ACC112 (cell line): Measurements from ENCODE around the gene IGSF21.

Experiments
- H2AFZ ChIP-seq: fragments of 200-600 bp; sonication (generic); one replicate; pipeline ENCODE4 v1.6.0; 2017; ENCODE audit warnings: antibody characterized with exemption, low read length; ENCODE audit not compliant: unreplicated experiment
- H3K27ac ChIP-seq: fragments of 200-600 bp; sonication (generic); 2 replicates; pipeline ENCODE4 v1.5.1; 2014; ENCODE audit warnings: low read depth, mild to moderate bottlenecking, antibody characterized with exemption, low read length, moderate library complexity
- H3K27me3 ChIP-seq: fragments of 200-600 bp; sonication (generic); 2 replicates; pipeline ENCODE4 v1.6.1; 2014; ENCODE audit warnings: mild to moderate bottlenecking, antibody characterized with exemption, low read length, moderate library complexity, mixed read lengths; ENCODE audit not compliant: insufficient read depth
- H3K36me3 ChIP-seq: fragments of 200-600 bp; sonication (generic); 2 replicates; pipeline ENCODE4 v1.6.1; 2016; ENCODE audit warnings: mild to moderate bottlenecking, antibody characterized with exemption, low read length, moderate library complexity, mixed read lengths; ENCODE audit not compliant: insufficient read depth
- H3K4me1 ChIP-seq: fragments of 200-600 bp; sonication (generic); one replicate; pipeline ENCODE4 v1.6.1; 2016; ENCODE audit warnings: low read length, mixed read lengths; ENCODE audit not compliant: insufficient read depth, unreplicated experiment, control insufficient read depth
- H3K4me3 ChIP-seq: fragments of 200-600 bp; sonication (generic); 2 replicates; pipeline ENCODE4 v1.5.1; 2014; ENCODE audit warnings: mild to moderate bottlenecking, low read depth, low read length
- H3K79me2 ChIP-seq: fragments of 200-600 bp; sonication (generic); one replicate; pipeline ENCODE4 v1.6.0; 2016; ENCODE audit warnings: low read length; ENCODE audit not compliant: control insufficient read depth, unreplicated experiment, insufficient read depth

IGSF21 gene

DNA sequence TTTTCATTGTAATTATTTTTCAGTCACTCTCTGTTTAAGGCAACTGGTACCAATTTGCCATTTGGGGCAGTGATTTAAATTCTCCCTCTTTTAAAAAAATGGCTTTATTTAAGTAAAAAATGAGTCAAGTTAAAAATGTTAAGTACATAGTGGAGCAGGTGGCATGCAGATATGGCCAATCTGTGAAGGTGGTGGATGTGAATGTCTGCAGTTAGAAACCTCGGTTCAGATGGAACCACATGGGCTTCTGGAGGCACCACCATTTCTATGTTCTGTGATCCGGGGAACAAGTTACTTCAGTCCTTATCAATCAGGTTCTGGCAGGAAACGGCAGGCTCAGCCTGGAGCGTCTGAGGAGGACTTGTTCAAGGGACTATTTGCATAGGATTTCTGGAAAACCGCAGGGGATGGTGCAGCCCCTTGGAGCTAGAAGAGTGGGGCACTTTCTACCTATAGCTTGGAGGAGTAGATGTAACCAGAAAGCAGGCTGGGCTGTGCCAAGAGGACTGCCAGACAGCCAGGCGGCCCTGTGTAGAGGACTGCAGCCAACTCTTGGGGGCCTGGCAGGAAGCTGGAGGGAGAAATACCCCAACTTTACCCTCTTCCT, 12.3 kb downstream of the IGSF21 start:
- Histone ChIP-seq H3K4me3 (no peak overlapping the region), H3K36me3 (no peaks in the 10 kb centered on the region), H3K4me1 (no peaks in the 10 kb centered on the region), H3K27ac (no peak overlapping the region), H2AFZ (no peak overlapping the region), H3K27me3 (no peaks in the 10 kb centered on the region), H3K79me2 (no peaks in the 10 kb centered on the region)

DNA sequence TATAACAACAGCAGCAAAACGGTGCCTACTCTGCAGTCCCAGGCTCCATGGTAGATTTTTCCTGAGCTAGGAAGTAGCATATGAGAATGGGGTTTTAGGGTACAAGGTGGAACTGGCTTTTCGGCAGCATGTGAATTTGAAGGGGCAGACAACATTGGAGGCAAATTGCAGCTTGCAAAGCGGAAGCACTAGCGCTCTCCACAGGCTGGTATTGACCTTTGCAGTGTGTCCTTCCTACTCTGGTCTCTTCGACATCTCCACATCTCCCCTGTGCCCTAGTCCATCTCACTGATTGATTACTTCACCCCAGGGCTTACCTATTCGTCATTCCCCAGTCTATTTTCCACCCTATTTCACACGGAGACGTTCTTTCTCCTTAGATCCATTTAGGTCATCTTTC, 13.0 kb downstream of the IGSF21 start:
- Histone ChIP-seq H3K4me3 (no peak overlapping the region), H3K79me2 (no peaks in the 10 kb centered on the region), H3K27me3 (no peaks in the 10 kb centered on the region), H2AFZ (no peak overlapping the region), H3K4me1 (no peaks in the 10 kb centered on the region), H3K36me3 (no peaks in the 10 kb centered on the region), H3K27ac (no peak overlapping the region)

DNA sequence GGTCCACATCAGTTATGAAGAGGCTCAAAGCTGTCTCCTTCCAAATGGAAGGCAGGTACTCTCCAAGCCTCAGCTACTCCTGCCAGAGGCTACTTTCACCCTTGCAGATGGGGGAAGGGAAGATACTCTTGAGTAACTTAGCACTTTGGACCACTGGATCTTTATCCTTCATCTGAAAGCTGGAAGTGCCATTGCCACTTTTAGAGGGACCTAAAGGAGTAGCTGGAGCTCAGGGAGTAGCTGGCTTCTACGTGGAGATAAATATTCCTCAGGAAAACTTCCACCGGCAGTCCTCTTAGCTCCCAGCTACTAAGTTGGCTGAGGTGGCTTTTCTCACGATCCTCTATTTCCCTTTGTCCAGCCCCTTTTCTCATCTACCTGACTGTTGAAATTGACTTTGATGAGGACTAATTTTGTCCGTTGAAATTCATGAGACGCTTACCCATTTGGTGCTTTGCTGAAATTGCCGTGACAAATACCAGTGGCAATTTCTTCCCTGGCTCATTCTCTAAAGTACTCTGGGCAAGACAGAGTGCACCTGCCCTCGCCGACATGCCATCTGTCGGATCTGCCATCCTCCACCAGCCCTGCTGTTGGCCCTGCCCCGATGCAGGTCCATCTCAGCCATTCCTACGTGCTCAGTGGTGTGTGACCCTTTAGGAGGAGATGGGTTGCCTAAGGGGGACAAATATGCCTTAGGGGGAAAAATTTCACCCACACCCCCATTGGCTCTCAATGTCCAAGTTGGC, 13.6 kb downstream of the IGSF21 start:
- Histone ChIP-seq H3K36me3 (no peaks in the 10 kb centered on the region), H3K79me2 (no peaks in the 10 kb centered on the region), H2AFZ (no peak overlapping the region), H3K27me3 (no peaks in the 10 kb centered on the region), H3K27ac (no peak overlapping the region), H3K4me3 (no peak overlapping the region), H3K4me1 (no peaks in the 10 kb centered on the region)

DNA sequence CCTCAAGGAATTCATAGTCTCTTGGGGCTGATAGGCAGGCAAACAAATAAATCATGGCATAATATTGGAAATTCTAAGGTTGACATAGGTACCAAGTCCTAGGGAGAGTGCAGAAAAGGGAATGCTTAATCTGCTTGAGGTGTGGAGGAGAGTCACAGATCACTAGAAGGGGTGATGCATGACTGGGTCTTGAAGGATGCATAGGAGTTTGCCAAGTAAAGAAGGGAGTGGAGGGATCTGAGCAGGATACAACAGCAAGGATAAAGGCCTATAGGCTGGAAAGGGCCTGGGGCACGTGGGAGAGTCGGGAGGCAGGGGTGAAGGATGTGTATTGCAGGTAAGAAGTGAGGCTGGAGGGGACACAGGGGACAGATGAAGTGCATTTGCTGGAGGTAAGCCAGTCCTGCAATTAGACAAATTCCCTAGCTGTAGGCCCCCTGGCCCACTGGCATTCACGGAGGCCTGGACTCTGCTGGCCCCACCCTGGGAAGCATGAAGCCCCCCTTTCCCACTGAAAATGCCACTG, 15.9 kb downstream of the IGSF21 start:
- Histone ChIP-seq H3K27me3 (no peaks in the 10 kb centered on the region), H3K36me3 (no peaks in the 10 kb centered on the region), H3K4me3 (no peak overlapping the region), H3K4me1 (no peaks in the 10 kb centered on the region), H2AFZ (no peak overlapping the region), H3K79me2 (no peaks in the 10 kb centered on the region), H3K27ac (no peak overlapping the region)

DNA sequence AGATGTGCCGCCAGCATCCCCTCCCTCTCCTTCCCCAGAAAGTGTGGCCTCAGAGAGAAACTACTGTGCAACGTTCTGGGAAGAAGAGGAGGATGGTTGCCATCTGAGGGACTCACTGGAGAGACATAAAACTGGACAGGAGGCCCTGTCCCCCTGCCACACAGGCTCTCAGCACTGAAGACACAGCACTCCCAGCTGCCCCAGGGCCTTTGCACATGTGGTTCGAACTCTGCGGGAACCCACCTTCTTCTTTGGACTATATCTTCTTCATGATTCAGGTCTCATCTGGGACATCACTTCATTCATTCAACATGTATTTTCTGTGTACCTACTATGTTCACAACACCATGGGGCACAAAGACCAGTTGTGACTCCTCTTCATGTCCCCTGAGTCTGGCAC, 17.4 kb downstream of the IGSF21 start:
- Histone ChIP-seq H3K4me1 (no peaks in the 10 kb centered on the region), H3K36me3 (no peaks in the 10 kb centered on the region), H3K27ac (no peak overlapping the region), H3K4me3 (no peak overlapping the region), H2AFZ (no peak overlapping the region), H3K79me2 (no peaks in the 10 kb centered on the region), H3K27me3 (no peaks in the 10 kb centered on the region)

DNA sequence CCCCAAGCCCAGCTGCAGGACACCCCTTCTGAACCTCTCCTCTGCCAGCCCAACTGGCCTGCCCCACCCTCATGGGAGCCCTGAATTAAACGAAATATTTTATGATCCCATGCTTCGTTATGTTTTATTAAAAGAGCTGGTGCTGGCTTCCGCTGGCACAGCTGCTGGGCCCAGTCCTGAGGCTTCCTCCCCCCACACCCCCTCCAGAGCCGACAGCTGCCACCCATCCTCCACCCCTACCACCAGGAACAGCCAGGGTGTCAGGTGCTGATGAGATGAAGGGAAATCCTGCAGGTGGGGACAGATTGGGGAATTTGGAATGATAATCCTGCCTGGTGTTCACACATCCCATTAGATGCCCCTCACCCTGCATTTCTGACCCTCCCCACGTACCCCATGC, 19.0 kb downstream of the IGSF21 start:
- Histone ChIP-seq H3K4me3 (no peak overlapping the region), H2AFZ (no peak overlapping the region), H3K27ac (no peak overlapping the region), H3K79me2 (no peaks in the 10 kb centered on the region), H3K27me3 (no peaks in the 10 kb centered on the region), H3K36me3 (no peaks in the 10 kb centered on the region), H3K4me1 (no peaks in the 10 kb centered on the region)

DNA sequence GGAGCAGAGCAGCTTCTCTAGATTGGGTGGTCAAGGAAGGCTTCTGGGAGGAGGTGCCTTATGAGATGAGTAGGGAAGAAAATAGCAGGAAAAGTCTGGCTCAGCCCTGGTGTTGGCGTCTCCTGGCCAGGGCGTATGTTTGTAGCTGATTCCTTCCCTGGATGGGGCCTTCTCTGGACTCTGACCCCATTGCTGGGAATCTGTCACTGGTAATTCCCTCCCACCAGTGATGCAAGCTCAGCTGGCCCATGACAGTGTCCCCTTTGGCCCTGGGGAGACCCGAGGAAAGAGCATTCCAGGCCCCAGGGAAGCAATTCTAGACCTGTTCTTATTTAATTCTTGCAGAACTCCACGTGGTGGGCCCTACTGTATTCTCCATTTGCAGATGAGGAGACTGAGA, 20.7 kb downstream of the IGSF21 start:
- Histone ChIP-seq H3K4me1 (no peaks in the 10 kb centered on the region), H3K27ac (no peak overlapping the region), H3K4me3 (no peak overlapping the region), H2AFZ (no peak overlapping the region), H3K27me3 (no peaks in the 10 kb centered on the region; the same call in 1 of the 2 replicates), H3K36me3 (no peaks in the 10 kb centered on the region), H3K79me2 (no peaks in the 10 kb centered on the region)

DNA sequence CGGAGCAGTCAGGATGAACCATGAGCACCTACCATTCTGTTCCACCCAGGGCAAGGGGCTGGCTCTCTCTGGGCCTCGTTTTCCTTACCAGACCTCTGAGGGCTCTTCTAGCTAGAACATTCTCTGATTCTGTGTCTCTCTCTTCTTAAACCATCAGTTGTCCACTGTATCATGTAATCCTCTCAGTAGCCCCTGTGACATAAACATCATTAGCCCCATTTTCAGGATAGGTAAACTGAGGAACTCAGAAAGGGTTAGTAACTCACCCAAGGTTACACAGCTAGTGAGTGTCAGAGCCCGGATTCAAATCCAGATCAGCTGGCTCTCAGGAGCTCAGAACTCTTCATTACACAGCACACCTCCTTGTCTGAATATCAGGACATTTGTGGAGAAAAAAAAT, 22.8 kb downstream of the IGSF21 start:
- H3K4me3 ChIP-seq, result no peak overlapping the region
- H3K27ac ChIP-seq, result no peak overlapping the region
- H3K27me3 ChIP-seq, result no peaks in the 10 kb centered on the region; the same call in 1 of the 2 replicates
- H3K36me3 ChIP-seq, result no peaks in the 10 kb centered on the region
- no peak overlapping the region for H2AFZ ChIP-seq
- no peaks in the 10 kb centered on the region for H3K4me1 ChIP-seq
- H3K79me2 ChIP-seq, result no peaks in the 10 kb centered on the region

DNA sequence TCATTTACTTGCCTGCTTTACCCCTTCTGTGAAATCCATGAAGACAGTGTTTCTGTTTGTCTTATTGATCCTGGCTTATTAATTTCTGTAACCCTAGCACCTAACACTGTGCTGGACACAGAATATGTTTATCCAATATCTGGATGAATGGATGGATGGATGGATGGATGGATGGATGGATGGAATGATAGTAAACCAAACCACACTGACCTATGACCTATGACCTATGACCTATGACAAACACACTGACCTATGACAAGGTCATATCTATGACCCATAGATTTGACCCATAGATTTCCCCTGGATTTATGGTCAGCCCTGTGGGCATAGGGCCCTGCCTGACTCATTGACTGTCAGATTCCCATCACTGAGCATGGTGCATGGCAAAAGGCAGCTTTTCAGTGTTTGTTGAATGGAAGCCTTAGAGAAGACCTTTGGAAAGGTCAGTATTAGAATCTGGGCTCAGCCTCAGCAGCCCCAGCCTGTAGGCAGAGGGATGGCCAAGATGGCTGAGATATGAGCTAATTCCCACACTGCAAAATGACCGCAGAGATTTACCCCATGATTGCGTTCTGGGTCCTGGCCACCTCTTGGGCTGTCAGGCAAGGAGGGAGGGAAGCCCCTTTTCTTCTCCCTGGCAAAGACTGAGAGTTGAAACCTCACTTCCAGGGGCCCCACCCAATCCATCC, 24.6 kb downstream of the IGSF21 start:
- H3K27me3 ChIP-seq, result no peaks in the 10 kb centered on the region; the same call in 1 of the 2 replicates
- no peak overlapping the region for H3K4me3 ChIP-seq
- H2AFZ ChIP-seq, result no peak overlapping the region
- no peaks in the 10 kb centered on the region for H3K36me3 ChIP-seq
- no peak overlapping the region for H3K27ac ChIP-seq
- no peaks in the 10 kb centered on the region for H3K4me1 ChIP-seq
- no peaks in the 10 kb centered on the region for H3K79me2 ChIP-seq

DNA sequence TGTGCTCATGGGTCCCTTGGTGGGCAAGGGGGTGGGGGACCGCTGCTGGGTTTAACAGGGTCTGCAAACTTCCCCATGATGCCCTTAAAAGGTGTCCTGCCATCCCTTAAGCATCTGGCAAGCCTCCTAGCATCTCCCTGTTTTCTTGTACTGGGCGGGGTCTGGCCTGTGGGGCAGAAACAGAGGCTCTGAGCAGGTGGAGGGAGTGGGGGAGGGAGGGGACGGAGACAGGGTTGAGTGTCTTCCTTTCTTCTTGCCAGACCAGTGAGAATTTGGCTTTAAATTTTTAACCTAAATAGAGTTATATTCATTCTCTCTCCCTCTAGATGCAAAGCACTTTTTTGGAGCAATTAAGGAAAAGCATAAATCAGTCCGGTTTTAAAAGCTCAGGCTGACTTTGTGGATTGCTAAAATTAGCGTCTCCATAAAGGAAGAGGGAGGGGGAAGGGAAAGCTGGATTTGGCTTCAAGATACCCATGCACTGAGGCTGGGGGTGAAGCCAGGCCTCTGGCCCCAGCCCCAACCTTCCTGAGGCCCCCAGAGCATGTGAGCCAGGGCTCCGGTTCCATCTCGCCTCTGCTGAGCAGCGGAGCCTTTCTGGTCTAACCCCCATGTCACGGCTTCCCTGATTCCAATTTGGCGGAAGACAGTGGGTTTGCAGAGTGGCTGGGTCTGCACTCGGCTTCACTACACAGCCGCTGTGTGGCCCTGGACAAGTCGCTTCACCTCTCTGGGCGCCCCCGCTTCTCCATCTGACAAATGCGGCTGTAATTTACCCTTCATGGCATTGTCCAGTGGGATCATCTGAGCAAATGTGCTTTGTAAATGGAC, 25.3 kb downstream of the IGSF21 start:
- no peaks in the 10 kb centered on the region; the same call in 1 of the 2 replicates for H3K27me3 ChIP-seq
- no peaks in the 10 kb centered on the region for H3K4me1 ChIP-seq
- no peak overlapping the region for H3K27ac ChIP-seq
- H2AFZ ChIP-seq, result no peak overlapping the region
- H3K79me2 ChIP-seq, result no peaks in the 10 kb centered on the region
- no peak overlapping the region for H3K4me3 ChIP-seq
- no peaks in the 10 kb centered on the region for H3K36me3 ChIP-seq
